A673 (cell line): Measurements from ENCODE around the gene POMT2.

Source experiments
- EZH2 ChIP-seq: fragments of 200-600 bp; sonication (generic); IDR thresholded peaks from 2 replicates; pipeline ENCODE4 v1.6.1; 2017; ENCODE audit warnings: borderline replicate concordance, low read depth, mild to moderate bottlenecking, mixed read lengths, antibody characterized with exemption, low read length; ENCODE audit not compliant: poor library complexity, severe bottlenecking
- TF ChIP-seq, protein P1 (sequence below): fragments of 300-800, 200-600 bp; sonication (generic); conservative IDR thresholded peaks from 2 replicates; pipeline ENCODE4 v1.5.1; 2017; ENCODE audit warnings: low read depth, mild to moderate bottlenecking, antibody characterized with exemption, low read length, moderate library complexity, mixed read lengths

DNA sequence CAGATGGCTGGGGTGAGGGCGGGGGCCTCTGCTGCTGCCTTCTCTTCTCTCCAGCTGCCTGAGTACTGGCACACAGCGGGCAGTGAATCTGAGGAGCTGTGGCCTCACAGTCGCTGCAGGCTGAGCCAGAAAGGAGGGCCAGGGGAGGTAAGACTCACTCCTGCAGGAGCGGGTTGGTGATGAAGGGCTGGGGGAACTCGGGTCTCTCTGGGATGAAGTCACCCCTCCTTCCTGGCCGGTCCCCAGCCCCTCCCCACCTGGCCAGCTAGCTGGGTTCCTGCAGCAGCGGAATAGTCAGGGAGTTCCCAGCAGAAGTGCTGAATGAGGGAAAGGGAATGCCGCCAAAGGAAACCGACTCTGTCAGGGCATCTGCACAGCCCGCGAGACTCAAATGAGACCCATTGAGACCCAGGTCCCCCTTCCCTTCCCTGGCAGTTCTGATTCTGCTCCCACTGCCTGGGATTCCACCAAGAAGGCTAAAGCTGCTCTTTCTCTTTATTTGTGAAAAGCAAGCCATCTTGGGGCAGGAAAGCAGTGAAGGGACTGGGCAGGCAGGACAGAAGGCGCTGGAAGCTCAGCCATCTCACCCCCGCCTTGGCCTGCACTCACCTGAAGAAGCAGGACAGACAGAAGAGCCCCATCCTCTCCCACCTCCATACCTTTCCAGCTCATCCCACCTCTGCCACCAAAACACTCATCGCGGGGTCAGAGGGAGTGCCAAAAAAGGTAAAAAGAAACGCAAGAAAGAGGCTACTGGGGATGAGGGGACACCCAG lies 54.9 kb downstream of the POMT2 start:
- TF ChIP-seq, protein P1, sequence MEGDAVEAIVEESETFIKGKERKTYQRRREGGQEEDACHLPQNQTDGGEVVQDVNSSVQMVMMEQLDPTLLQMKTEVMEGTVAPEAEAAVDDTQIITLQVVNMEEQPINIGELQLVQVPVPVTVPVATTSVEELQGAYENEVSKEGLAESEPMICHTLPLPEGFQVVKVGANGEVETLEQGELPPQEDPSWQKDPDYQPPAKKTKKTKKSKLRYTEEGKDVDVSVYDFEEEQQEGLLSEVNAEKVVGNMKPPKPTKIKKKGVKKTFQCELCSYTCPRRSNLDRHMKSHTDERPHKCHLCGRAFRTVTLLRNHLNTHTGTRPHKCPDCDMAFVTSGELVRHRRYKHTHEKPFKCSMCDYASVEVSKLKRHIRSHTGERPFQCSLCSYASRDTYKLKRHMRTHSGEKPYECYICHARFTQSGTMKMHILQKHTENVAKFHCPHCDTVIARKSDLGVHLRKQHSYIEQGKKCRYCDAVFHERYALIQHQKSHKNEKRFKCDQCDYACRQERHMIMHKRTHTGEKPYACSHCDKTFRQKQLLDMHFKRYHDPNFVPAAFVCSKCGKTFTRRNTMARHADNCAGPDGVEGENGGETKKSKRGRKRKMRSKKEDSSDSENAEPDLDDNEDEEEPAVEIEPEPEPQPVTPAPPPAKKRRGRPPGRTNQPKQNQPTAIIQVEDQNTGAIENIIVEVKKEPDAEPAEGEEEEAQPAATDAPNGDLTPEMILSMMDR: no peak
- TF ChIP-seq EZH2: no peak
